ENCODE data around the gene ITGB6. TPM values are rescaled to one million over a fixed set of nuclear protein-coding genes. Genes with fewer than 3 reads are reported as not detected.

Gene ITGB6
- total RNA-seq, 4 donors from 2014 or later = 1.8 to 7.5 (median 6.6) TPM

- peak; percentile 81 to 93 for DNase-seq (ENCODE audit: low spot score in 2 of 2)
- H3K4me3 ChIP-seq (ENCODE audit: low read depth, poor library complexity, severe bottlenecking) = no peak overlapping the region
- intact Hi-C loops (cut with DNase I; ENCODE audit: low total_unique reads) = no loop called here
- WGBS, 2 donors = 56 to 59% methylated on average over 6 to 7 of the region's 7 CpGs
- no peak for TF ChIP-seq CTCF (IDR thresholded peaks at IDR 0.05)
Measured at GRCh38 chr2:160205505-160205904, 5.4 kb upstream of the ITGB6 start.

- H3K4me3 ChIP-seq (ENCODE audit: low read depth, poor library complexity, severe bottlenecking) = no peak overlapping the region
- 56 to 64% methylated on average over 3 of the region's 3 CpGs for WGBS, 2 donors
- DNase-seq (ENCODE audit: low spot score in 2 of 2) = no peak
- no peak for TF ChIP-seq CTCF (IDR thresholded peaks at IDR 0.05)
- TF ChIP-seq POLR2A (IDR thresholded peaks at IDR 0.05) = no peak
- intact Hi-C loops (cut with DNase I; ENCODE audit: low total_unique reads) = no loop called here
Measured at GRCh38 chr2:160203422-160203821, 3.4 kb upstream of the ITGB6 start.

- no peak for DNase-seq (ENCODE audit: low spot score in 2 of 2)
- WGBS, 2 donors = 100% methylated on average over 1 of the region's 1 CpG
- intact Hi-C loops (cut with DNase I; ENCODE audit: low total_unique reads) = no loop called here
- TF ChIP-seq POLR2A (IDR thresholded peaks at IDR 0.05) (no peak), CTCF (IDR thresholded peaks at IDR 0.05) (no peak)
- no peak overlapping the region for H3K4me3 ChIP-seq (ENCODE audit: low read depth, poor library complexity, severe bottlenecking)
Measured at GRCh38 chr2:160203007-160203406, 2.9 kb upstream of the ITGB6 start.

- H3K4me3 ChIP-seq (ENCODE audit: low read depth, poor library complexity, severe bottlenecking) = no peak overlapping the region
- TF ChIP-seq POLR2A (IDR thresholded peaks at IDR 0.05) (no peak), CTCF (IDR thresholded peaks at IDR 0.05) (no peak)
- intact Hi-C loops (cut with DNase I; ENCODE audit: low total_unique reads) = no loop called here
- no peak for DNase-seq (ENCODE audit: low spot score in 2 of 2)
- WGBS, 2 donors = 83 to 87% methylated on average over 2 of the region's 2 CpGs
Measured at GRCh38 chr2:160201849-160202539, 1.9 kb upstream of the ITGB6 start.

- intact Hi-C loops (cut with DNase I; ENCODE audit: low total_unique reads) = no loop called here
- WGBS, 2 donors = 70 to 82% methylated on average over 3 of the region's 3 CpGs
Measured at GRCh38 chr2:160200921-160201320, 849 bp upstream of the ITGB6 start.

More at GRCh38 chr2:160200921-160201320, 849 bp upstream of the ITGB6 start:
- no peak for DNase-seq (ENCODE audit: low spot score in 2 of 2)
- no peak overlapping the region for H3K4me3 ChIP-seq (ENCODE audit: low read depth, poor library complexity, severe bottlenecking)
- TF ChIP-seq CTCF (IDR thresholded peaks at IDR 0.05) = no peak
- TF ChIP-seq POLR2A (IDR thresholded peaks at IDR 0.05) = no peak
